ENCODE measurements around the gene GSK3A. TPM values are rescaled to one million over a fixed set of nuclear protein-coding genes. Genes with fewer than 3 reads are reported as not detected.

Gene GSK3A
- total RNA-seq, 2 donors from 2014 or later = 31.7 to 34.4 TPM

DNA sequence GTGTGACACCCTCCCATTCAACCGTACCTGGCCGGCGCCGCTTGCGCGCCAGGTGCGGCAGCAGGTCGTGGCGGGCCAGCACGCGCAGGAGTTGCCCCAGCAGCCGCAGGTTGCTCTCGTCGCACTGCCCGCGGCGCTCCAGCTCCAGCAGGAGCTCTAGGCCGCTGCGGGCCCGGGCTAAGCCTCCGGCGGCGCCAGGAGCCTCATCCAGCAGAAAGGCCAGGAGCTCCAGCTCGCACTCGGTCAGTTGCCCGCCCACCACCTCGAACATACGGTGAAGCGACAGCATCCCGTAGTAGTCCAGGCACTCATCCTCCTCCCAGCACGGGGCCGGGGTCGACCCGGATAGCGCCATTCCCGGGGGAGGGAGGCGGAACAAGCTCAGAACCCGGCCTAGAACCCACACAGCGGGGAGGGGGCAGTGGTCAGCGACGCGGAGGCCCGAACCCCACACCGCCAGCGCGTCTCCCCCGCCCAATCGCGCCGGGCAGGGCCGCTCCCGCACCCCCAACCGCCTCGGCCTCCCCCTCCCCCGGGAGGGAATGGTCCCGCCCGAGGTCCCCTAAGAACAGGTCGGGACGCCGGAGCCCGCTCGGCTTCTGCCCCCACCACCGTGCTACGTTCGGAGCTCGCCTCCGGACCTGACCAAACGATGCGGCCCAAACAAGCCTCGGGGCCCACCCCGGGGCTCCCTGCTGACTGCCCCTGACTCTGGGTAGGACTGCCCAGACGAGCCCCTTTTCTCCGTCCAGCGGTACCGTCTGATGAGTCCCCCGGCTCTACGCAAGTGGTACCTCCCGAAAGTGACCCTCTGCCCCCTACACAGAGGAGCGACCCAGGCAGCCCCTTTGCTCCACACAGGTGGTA, 25.5 kb downstream of the GSK3A start:
- DNase-seq (peak; percentile 54), ATAC-seq (peak; percentile 24 to 28)
- intact Hi-C loops (cut with DNase I) = no loop called here

- intact Hi-C loops (cut with DNase I) = no loop called here
- no peak for DNase-seq
- no peak for ATAC-seq
Measured at GRCh38 chr19:42214810-42215485, 27.5 kb downstream of the GSK3A start.

DNA sequence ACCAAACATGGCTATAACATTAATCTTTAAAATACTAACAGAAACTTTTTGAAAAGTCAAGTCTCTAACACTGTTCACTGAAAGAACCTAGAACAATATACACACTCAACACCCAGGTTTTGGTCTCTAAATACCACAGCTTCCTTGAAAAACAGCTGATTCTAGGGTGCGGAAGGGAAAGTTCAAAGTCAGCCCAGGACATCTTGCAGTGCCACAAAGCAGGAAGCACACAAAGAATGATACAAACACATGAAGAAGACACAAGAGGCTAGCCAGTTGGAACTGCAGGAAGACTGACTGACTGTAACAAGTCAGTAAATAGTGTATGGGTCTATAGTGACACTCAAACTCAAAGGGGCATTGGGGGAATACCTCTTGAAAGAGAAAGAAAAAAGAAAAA, 29.5 kb downstream of the GSK3A start:
- intact Hi-C loops (cut with DNase I) = no loop called here
- ATAC-seq = no peak

GRCh38 chr19:42208612-42209011, 33.8 kb downstream of the GSK3A start:
- no peak for ATAC-seq
- no peak for DNase-seq
- intact Hi-C loops (cut with DNase I) = no loop called here

More for the DNA sequence above, 29.5 kb downstream of the GSK3A start:
- DNase-seq = no peak

DNA sequence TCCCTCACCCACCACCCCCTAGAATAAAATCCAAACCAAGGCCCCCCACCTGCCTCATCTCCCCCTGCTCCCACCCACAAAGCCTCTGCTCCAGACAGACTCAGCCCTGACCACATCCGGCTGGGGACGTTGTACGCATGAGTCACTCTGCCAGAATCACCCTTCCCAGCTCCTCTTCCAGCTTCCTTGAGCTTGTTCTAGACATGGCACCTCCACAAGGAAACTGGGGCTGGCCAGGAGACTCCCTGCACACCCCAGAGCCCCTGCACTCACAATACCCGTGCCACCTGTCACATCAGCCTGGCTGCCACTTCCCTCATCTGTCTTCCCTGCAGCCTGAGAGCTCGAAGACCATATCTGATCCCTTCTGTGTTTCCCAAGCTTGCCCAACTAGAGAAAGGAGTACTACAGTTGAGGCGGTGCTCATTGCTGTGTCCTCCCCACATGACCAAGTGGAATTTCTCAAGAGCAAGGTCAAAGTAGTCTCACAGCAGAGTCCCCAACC, 34.6 kb downstream of the GSK3A start:
- DNase-seq = no peak
- peak in 1 of 2 donors; percentile 52 for ATAC-seq

GRCh38 chr19:42206871-42207755, 35.3 kb downstream of the GSK3A start:
- no peak for DNase-seq
- intact Hi-C loops (cut with DNase I) = no loop called here
- ATAC-seq = no peak

More for the DNA sequence above, 34.6 kb downstream of the GSK3A start:
- intact Hi-C loops (cut with DNase I) = no loop called here

- DNase-seq = no peak
- no peak for ATAC-seq
- intact Hi-C loops (cut with DNase I) = no loop called here
Measured at GRCh38 chr19:42204664-42205063, 37.7 kb downstream of the GSK3A start.

DNA sequence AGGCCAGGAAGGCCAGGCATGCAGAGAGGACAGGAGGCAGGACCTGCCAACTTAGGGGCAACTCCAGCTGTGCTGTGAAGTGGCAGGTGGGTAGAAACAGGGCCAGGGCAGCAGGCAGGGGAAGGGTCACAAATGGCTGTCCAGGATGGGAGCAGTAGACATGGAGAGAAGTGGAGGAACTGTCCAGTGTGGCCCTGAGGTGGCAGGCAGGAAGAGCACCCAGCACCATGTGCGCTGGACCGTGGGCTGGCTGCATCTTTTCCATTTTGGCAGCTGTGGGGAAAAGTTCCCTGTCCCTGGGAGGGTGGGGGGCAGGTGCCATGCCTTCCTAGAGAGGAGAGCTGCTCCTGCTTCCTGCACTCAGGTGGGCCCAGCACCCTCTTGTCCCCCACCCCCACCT, 38.7 kb downstream of the GSK3A start:
- intact Hi-C loops (cut with DNase I) = no loop called here
- ATAC-seq = no peak

GRCh38 chr19:42202290-42202880, 40.0 kb downstream of the GSK3A start:
- ATAC-seq = no peak
- intact Hi-C loops (cut with DNase I) = no loop called here
- DNase-seq = no peak

More for the DNA sequence above, 38.7 kb downstream of the GSK3A start:
- no peak for DNase-seq

- no peak for DNase-seq
- ATAC-seq = peak; percentile 39 to 65
- intact Hi-C loops (cut with DNase I) = no loop called here
Measured at GRCh38 chr19:42201489-42202289, 40.7 kb downstream of the GSK3A start.

DNA sequence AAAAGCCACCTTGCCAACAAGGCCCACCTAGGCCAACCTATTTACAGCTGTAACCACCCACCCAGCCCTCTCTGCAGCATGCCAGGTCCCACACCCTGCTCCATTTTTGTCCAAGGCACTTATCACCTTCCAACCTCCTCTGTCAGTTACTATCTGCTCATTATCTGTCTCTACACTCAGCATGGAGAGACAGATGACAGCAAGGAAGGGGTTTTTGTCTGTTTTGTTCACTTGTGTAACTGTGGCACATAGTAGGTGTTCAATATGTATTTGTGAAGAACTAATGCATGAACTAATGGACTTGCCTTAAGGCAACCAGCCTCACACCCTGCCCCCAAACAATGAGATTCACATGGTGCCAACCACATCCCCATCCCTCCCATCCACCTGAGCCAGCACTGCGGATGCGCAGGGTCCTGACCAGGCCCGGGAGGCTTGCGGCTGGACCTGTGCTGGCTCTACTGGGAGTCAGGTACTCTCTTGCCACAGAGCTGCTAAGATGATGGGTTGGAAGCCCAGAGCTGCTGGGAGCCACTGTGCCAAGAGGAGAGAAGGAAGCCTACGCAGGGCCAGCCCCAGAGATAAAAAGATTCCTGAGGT, 42.2 kb downstream of the GSK3A start:
- DNase-seq (no peak), ATAC-seq (no peak)
- intact Hi-C loops (cut with DNase I) = no loop called here

DNA sequence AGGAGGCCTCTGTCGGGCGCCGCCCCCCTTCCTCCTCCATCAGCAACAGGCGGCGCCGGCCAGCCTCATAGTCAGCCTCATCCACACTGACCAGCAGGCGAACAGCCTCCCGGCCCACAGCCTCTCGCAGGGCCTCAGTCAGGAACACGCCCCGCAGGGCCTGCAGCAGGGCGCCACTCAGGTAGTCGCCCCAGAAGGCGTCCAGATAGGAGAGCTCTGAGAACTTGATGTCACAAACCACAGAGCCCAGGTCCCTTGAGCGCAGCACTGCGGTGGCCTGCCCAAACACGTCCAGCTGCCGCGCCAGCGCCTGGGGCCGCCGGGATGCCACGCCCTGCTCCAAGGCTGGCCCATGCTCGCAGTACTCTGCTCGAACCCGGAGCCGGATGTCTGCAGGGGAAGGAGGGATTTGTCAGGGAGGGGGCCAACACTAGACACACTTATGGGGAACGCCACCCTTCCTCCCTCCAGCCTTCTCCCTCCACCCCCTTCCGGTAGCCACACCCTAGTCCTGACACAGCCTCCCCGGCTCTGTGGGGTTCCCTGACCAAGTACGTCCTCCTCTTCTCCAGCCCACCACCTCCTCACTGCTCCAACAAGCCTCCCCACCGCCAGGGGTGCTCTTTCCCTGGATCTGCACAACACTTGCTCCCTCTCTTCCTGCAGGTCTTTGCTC, 42.8 kb downstream of the GSK3A start:
- ATAC-seq (peak; percentile 32 to 64), DNase-seq (peak; percentile 57)
- intact Hi-C loops (cut with DNase I) = no loop called here

DNA sequence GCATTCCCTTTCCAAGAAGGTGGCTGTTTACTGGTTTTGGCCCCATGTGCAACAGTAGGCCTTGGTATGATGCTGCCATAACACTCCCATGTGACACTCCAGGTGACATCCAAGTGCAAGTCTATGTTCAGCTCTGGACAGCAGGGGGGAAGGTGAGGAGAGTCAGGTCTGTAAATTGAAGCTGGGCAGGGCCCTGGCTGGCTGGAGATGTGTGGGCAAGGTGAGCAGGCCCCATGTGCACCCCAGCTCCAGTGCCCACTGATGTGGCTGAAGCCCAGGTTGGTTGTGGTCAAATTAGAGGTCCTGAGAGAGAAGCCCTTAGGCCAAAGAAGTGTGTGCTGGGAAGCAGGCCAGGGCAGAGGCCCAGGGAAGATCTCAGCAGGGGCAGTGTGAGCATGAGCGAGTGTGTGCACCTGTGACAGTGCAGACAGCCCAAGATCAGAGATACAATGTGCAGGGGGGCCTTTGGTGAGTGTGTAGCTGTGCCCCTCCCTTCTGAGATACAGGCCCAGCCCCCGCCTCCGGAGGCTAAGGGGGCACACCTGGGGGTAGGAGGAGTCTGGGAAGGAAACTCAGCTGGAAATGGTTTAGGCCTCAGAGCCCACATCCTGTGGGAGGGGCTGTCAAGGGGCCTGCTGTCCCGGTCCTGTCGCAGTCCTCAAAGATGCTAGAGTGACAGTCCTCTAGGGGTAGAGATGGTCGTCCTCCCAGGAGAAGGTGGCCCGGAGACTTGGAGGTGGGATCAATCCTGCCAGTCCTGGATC, 43.5 kb downstream of the GSK3A start:
- DNase-seq (no peak), ATAC-seq (peak; percentile 9 to 77)
- intact Hi-C loops (cut with DNase I) = no loop called here

DNA sequence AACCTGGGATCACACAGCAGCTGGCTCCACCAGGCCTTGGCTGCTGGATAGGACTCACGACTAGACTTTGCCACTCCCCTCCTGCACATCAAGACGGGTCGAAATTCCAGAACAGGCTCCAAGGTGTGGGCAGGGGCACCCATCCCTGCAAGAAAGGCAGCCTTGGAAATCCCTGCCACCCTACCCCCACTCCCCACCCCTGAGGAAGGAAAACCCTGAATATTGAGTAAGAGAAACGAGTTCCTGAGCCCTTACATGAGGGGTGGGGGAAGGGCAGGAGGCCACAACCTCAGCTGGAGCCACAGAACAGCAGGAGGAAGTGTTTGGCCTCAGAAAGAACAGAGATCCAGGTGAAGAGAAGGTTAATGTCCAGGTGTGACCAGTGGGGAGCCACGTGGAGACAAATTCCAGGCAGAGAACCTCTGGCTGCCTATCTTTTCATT, 45.0 kb downstream of the GSK3A start:
- ATAC-seq (no peak), DNase-seq (no peak)
- intact Hi-C loops (cut with DNase I) = no loop called here

DNA sequence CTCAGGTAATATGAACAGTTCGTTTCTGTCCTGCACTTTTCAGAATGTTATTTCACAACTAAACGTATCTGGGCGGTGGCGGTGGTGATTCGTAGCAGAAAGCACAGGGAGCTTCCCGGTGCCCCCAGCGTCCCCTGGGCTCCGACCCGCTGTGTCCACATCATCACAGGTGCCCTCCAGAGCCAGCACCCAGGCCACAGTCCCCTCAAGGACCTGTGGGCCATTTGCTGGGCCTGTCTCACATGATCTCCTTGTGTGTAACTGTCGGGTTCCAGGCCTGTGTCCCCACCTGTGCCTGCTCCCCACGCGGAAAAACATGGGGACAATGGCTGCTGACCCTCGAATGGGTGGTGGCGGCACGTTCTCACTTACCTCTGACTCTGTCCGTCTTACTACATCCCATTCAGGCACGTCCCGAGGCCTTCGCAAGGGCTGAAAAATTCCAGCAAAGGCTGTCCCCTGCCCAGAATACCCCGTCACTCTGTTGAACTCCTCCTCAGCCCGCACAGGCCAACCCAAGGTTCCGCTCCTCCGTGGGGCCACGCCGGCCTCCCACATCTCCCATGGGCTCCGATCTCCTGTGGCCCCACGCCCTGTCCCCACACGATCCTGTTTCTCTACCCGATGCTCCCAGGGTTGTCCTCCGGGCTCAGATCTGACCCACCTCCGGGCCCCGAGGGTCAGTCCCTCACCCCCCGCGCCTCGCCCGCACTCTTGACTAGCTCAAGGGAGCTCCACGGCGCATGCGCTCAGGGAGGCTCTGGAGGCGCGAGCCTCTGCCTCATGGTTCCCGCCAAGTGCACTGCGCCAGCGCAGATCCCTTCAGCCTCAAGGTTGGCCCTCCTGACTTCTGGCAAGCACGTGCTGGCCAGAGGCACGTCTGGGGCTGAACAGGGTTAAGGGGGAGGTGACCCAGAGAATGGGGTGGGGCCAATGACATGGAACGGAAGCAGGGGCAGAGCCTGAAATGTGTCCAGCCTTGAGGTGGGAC, 46.1 kb downstream of the GSK3A start:
- ATAC-seq (no peak), DNase-seq (no peak)
- intact Hi-C loops (cut with DNase I) = no loop called here

Measured in left cardiac atrium (tissue), 4 donors.